Dermis microvascular lymphatic vessel endothelial cell (primary cell): Measurements from ENCODE around the gene SLAMF6. TPM values are rescaled to one million over a fixed set of nuclear protein-coding genes. Genes with fewer than 3 reads are reported as not detected.
A peak's percentile ranks its signal among the peaks of the same experiment; 100 is the strongest.
"Not testable (repeated sequence)": the region's sequence is repeated elsewhere in the genome, so short reads cannot be mapped to it uniquely, and the experiment has no call there.

ENCODE experiments used
- DNase-seq, 2 donors: peaks; one replicate each; pipeline versions ENCODE4 v3.0.0 to v3.0.0-alpha.2; 2010; ENCODE audit warnings: low read depth in 2 of 2
- total RNA-seq: library from RNA; depleted of rRNA; stranded (reverse); fragments of >200 nt; gene quantifications from 2 replicates; pipeline ENCODE4 v1.2.1, GENCODE V29; 2014

Gene SLAMF6
- total RNA-seq: not detected in 2 replicates

DNA sequence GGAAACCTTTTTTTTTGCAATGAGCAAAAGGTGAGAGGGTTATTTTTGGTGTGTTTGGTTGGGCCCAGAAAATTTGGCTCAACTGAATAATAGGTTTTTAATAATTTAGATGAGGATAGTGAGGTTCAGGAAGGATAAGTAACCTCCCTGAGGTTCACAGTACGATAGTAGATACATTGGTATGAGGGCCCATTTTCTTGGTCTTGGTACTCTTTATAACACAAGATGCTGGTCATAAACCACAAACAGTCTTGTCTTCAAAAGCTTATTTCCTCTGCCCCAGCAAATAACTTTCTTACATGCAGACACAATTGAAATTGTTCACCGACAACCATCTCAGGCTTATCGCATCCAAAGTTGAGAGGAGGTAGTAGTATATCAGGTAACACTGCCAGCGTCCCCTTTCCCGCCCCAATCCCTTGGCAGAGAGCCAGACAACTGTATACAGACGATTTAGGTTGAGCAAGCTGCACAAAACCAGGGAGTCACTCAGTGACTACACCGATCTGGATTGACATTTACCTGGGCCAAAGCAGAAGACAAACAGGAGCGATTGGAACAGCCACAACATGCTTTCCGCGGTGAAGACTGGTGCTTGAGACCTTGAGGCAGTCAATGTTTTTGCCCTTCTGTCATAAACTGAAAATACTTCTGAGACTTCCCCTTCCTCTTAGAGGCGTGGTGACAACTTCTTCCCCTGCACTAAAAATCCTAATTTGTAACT lies at the start of gene SLAMF6:
Gene SLAMF6 (minus strand): TSS at position 634 of the 724 bp plus-strand sequence. CDS start 63 bp downstream, at position 571.
- no peak for DNase-seq

DNA sequence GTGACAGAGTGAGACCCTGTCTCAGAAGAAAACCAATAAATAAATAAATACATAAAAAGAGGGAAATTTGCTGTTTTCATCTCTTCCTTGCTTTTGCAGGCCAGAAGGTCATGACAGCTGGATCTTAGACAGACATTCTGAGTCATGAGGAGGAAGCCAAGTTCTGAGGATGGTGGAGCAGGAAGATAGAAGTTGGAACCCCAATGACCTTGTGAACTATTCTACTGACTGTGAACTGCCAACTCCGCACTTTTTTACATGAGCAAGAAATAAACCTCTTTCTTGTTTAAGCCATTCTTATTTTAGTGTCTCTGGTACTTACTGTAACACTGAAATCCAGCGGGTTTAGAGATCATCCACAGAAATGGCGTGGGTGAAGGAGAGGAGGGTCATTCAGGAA lies 47.8 kb upstream of the SLAMF6 start:
- no peak for DNase-seq

DNA sequence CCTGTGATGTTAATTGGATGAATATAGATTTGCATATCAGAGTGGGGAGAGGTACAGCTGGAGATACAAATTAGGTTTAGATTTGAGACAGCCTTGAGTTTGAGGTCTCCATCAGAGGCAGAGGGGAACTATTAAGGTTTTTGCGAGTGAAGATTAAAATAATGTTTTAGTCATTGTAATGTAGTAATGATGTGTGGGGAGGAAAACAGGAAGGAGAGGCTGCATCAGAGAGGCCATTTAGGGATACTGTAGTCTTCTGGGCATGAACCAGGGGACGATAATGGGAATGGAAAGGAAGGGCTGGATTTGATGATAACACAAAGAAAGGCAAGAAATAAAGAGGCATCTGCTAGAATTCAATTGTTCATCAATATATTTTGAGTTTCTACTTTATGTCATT lies 46.8 kb upstream of the SLAMF6 start:
- DNase-seq: no peak

DNA sequence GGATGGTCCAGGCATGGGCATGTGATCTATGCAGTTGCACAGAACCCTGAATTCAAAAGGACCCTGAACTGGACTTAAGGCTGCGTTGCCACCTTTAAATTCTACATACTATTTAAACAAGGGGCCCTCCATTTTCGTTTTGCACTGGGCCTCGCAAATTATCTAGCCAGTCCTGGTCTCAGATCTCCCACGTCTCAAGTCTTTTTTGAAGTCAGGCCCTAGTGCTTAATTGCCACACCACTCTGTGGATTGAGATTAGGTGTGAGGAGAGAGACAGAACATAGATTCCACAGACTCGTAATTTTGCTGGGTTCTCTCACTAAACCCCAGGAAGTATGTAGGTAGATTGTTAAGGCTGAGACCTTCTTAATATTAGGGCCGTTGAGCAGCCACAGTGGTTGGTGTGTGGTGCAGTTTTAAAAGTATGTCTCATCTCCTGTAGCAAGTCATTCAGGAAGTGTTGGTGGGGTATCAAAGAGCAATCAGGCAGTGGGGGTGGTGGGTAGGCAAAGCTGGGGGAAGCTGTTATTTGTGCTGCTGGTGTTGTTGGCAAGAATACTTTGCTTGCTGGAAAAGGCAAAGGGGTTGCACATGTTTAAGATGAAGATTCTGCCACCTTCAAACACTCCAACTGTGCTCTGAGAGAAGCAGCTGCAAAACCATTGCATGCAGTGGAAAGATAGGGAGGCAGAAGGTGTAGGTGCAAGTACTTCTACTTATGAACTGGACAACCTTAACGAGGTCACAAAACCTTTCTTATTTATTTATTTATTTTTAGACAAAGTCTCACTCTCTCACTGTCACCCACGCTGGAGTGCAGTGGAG lies 45.0 kb upstream of the SLAMF6 start:
- no peak for DNase-seq

DNA sequence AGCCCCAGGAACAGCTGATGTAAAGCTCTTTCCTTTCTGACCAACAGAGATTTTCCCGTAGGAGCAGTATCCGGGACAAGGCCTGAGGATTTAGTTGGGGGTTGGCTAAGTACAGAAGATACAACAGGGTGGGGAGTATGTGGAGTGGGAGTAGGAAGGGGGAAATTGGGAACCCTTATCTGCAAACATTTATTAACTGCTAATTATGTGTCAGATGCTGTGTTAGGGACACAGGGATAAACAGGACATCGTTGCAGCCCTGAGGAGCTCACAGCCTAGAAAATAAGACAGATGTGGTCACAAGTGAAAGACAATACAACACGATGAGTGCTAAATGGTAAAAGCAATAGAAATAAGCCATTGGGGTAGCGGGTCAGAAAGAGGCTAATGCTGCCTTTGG lies 44.3 kb upstream of the SLAMF6 start:
- no peak for DNase-seq

DNA sequence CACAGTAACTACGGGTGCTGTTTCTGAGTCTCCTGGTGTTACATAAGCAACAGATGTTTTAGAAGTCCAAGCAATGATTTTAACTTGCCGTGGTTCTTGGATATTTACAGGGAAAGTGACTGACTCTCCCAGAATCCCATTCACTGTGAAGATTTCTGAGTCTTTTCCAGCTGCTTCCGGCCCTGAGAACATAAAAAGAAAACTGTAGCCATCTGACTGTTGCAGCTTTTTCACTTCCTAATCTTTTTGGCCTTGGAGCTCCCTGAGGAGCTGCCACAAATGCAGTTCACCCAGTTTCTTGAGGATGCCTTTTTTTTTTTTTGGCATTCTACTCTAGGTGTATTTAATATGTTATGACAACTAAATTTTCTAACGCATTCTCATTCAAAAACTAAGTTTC lies 42.5 kb upstream of the SLAMF6 start:
- DNase-seq: no peak

DNA sequence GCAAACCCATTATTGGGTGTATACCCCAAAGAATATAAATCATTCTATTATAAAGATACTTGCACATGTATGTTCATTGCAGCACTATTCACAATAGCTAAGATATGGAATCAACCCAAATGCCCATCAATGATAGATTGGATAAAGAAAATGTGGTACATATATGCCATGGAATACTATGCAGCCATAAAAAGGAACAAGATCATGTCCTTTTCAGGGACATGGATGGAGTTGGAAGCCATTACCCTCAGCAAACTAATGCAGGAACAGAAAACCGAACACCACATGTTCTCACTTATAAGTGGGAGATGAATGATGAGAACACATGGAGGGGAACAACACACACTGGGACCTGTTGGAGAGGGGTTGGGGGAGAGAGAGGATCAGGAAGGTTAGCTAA lies 40.2 kb upstream of the SLAMF6 start:
- DNase-seq: not testable (repeated sequence)

DNA sequence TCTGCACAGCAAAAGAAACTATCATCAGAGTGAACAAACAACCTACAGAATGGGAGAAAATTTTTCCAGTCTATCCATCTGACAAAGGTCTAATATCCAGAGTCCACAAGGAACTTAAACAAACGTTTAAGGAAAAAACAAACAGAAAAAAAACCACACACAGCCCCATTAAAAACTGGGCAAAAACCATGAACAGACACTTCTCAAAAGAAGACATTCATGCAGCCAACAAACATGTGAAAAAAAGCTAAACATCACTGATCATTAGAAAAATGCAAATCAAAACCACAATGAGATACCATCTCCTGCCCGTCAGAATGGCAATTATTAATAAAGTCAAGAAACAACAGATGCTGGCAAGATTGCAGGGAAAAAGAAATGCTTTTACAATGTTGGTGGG lies 39.7 kb upstream of the SLAMF6 start:
- DNase-seq: not testable (repeated sequence)

DNA sequence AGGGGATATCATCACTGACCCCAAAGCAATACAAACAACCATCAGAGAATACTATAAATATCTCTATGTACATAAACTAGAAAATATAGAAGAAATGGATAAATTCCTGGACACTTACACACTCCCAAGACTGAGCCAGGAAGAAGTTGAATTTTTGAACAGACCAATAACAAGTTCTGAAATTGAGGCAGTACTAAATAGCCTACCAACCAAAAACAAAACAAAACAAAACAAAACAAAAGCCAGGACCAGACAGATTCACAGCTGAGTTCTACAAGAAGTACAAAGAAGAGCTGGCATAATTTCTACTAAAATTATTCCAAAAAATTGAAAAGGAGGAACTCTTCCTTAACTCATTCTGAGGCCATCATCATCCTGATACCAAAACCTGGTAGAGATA lies 37.8 kb upstream of the SLAMF6 start:
- DNase-seq: no peak

DNA sequence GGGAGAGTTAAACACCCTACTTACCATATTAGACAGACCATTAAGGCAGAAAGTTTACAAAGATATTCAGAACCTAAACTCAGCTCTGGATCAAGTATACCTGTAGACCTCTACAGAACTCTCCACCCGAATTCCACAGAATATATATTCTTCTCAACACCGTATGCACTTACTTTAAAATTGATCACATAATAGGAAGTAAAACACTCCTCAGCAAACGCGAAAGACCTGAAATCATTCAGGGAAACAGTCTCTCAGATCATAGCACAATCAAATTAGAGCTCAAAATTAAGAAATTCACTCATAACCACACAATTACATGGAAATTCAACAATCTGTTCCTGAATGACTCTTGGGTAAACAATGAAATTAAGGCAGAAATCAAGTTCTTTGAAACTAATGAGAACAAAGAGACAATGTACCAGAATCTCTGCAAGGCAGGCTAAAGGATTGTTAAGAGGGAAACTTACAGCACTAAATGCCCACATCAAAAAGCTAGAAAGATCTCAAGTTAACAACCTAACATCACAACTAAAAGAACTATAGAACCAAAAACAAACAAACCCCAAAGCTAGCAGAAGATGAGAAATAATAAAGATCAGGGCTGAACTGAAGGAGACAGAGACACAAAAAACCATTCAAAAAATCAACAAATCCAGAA lies 37.1 kb upstream of the SLAMF6 start:
- DNase-seq: no peak

DNA sequence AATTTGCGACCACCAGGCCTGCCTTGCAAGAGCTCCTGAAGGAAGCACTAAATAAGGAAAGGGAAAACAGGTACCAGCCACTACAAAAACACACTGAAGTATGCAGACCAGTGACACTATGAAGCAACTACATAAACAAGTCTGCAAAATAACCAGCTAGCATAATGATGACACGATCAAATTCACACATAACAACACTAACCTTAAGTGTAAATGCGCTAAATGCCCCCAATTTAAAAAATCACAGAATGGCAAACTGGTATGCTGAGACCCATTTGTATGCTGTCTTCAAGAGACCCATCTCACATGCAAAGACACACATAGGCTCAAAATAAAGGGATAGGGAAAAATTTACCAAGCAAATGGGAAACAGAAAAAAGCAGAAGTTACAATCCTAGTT lies 36.4 kb upstream of the SLAMF6 start:
- DNase-seq: not testable (repeated sequence)

DNA sequence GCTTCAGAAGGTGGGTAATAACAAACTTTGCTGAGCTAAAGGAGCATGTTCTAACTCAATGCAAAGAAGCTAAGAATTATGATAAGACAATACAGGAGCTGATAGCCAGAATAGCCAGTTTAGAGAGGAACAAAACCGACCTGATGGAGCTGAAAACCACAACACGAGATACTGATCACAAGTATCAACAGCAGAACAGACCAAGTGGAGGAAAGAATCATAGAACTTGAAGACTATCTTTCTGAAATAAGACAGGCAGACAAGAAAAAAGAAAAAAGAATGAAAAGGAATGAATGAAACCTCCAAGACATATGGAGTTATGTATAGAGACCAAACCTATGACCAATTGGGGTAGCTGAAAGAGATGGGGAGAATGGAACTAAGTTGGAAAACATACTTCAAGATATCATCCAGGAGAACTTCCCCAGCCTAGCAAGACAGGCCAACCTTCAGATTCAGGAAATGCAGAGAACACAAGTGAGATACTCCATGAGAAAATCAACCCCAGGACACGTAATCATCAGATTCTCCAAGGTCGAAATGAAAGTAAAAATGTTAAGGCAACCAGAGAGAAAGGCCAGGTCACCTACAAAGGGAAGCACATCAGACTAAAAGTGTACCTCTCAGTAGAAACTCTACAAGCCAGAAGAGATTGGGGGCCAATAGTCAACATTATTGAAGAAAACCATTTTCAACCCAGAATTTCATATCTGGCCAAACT lies 35.8 kb upstream of the SLAMF6 start:
- DNase-seq: no peak

DNA sequence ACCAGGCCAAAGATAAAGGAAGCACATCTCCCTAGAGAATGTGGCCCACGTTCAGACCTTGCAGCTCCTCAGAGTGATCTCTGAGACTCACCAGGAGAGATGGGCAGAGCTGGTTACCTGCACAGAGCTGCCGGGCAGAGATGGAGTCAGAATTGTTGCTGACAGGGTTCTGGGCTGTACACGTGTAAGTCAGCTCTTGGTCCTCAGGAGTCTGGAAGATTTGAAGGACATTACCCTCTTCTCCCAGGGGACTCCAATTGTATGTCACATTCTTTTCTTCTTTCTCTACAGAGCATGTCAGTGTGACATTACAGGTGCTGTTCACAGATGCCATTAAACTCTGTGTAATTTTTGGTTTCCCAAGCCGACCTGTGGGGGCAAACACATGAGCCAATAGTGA lies 30.7 kb upstream of the SLAMF6 start:
- DNase-seq: no peak

DNA sequence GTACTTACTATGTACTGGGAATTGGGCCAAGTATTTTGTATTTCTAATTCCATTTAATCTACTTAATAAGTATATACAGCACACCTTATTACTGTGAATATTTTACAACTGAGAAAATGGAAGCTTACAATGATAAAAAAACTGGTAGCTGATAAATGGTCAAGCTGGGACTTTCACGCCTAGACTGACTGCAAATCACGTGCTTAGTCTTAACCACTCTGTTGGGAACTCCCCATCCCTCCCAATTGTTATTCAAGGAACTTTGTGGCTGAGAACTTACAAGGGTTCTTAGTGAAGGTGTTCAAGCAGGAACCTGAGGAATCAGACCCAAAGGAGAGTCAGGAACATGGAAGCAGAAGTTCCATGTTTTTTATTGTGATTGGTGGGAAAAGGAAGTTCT lies 29.4 kb upstream of the SLAMF6 start:
- DNase-seq: no peak

DNA sequence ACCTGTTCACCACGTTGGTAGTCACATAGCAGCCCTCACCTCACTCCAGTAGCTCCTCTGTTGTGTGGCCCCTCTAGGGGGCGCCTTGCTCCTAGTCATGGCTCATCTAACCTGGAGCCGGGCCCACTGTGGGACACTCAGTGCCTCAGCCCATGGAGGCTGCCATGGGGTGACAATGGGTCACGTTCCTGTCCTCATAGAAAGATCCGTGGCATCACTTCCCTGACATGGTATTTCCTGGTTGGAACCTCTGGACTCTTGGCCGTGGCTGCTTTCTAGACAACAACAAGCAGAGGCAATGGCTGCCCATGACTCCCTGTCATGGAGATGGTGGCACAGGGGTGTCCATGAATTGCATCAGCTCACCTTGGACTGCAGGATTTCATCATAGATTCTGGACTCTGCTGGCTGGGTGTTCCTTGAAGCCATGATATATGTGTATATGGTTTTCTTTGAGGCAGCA lies 27.5 kb upstream of the SLAMF6 start:
- DNase-seq: no peak

DNA sequence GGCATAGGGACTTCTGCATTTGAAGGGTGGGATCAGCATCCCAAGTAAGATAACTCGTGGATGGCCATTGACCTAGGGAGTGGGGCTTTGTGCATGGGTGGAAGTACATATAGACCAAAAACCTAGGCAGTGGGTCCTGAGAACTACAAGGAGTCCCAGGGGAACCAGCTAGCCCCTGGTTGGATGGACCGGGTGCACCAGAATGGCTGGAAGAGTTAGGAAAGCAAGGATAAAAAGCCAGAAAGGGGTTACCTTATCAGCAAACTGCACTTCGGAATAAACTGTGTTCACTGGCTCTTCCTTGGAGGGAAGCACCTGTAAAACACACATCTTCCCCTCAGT lies 26.6 kb upstream of the SLAMF6 start:
- no peak for DNase-seq

DNA sequence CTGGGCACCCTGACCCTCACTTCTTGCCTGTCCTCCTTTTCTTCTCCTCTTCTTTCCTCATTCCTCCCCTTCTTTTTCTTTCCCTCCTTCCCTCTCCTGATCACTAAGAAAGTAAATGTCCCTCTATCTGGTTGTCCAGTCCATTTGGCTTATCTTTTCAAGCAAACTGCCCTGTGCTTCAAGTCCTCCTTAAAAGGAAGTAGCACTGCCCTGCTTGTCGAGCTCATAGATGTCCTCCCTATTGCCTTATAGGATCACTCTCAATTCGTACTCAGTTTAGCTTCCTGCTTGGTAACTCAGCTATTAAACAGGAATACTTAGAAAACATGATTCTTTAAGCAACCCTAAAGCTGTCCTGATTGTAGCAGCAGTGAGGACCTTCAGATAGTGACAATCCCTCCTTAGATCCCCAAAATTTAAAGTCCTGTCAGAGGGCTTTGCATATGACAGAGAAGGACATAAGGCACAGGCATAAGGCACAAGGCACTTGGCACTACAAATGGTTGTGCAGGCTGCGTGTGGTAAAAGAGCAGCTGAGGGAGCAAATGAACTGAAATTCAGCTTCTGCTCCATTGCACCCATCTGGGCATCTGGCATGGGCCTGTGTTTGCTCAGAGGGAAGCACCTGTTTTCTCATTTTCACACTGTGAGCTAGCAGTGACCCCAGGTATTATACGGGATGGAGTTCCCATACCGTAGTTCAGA lies 26.1 kb upstream of the SLAMF6 start:
- DNase-seq: no peak

DNA sequence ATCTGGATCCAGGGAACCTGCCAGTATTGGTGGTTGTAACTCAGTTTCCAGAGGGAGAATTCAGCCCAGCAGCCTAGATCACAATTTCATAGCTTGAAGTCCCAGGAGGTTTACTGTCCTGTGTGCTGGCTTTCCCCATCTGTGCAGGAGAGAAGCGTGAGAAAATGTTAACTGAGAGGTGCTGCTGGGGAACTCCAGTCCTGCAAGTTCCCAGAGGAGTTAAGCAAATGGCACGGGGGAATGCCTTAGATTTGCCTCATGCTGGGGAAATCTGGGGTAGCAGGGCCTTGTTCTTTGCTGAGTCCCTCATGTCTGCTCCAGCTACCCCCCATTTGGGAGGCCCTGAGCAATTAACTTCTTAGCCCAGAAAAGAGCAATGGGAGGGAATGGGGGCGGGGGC lies 25.1 kb upstream of the SLAMF6 start:
- no peak for DNase-seq

DNA sequence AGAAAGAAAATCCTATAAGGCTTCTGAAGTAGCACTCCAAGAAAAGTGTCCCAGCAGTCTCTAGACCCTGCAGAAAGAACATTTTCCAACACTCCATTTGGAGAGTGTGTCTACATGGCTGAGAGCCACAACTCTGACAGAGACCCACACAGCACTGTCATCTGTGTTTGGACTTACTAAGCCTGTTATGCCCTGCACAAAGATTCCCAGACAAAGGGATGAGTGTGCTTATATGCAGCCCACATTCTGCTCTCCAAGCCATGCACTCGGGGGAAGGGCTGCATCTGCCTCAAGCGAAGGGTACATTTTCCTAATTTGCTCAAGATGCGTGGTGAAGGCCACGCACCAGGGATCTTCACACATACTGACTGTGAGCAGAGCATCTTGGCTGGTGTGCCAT lies 24.4 kb upstream of the SLAMF6 start:
- DNase-seq: no peak

DNA sequence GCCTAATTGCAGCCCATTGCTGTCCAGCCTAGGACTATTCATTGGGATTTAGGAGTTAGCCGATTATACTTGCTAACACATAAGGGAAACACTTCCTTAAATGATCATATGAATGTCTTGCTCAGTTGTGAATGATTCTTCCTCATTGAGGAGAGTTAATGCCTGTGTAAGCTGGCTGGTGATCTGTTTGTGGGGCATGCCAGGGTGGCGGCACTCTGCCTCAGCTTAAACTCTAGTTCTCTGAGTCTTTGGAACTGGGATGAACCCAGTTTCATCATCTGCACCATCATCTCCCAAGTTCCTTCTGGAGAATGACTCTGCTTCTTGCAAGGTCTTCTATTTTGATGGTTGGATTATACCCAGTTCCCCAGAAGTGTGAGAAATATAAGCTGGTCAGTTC lies 23.9 kb upstream of the SLAMF6 start:
- no peak for DNase-seq

DNA sequence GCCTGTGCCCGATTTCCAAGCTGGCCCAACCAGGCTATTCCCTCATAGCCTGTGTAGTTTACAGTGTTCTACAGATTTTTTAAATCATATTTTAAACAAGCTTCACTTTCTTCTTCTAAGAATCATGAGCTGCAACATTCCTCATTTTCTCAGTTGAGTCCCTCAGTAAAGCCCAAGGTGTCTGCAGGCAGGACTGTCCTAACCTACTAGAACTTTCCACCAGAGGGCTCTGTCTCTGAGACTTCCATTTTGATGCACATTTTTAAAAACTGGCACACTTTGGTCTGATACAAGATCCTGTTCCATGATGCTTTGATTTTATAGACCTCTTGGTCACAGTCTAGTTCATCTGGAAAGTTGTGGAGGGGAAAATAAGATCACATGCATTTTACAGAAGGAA lies 21.6 kb upstream of the SLAMF6 start:
- peak; percentile 3 to 13 for DNase-seq
